Keratinocyte (primary cell): Measurements from ENCODE around the gene TM9SF3. TPM values are rescaled to one million over a fixed set of nuclear protein-coding genes. Genes with fewer than 3 reads are reported as not detected.
"Not testable (repeated sequence)": the region's sequence is repeated elsewhere in the genome, so short reads cannot be mapped to it uniquely, and the experiment has no call there.

Experiments used
- DNase-seq: peaks from one replicate; pipeline ENCODE4 v3.0.0-alpha.2; 2011; ENCODE audit warnings: low read depth, missing footprints, low spot score
- FAIRE-seq: peaks from 2 replicates; lab custom pipeline; 2011; peaks lifted over from hg19 to GRCh38; lab: Jason Lieb, UNC
- H2AFZ ChIP-seq: 2 replicates; pipeline ENCODE4 v1.6.0; 2012; ENCODE audit warnings: low read length, control low read depth, inconsistent platforms; ENCODE audit not compliant: control insufficient read depth
- H3K27ac ChIP-seq: 2 replicates; pipeline ENCODE4 v1.5.1; 2011; ENCODE audit warnings: low read length; ENCODE audit not compliant: control insufficient read depth, insufficient read depth
- H3K27me3 ChIP-seq: 3 replicates; pipeline ENCODE4 v1.6.0; 2011; ENCODE audit warnings: low read length; ENCODE audit not compliant: control insufficient read depth, insufficient read depth; ENCODE audit errors: extremely low read depth
- H3K36me3 ChIP-seq, 2 experiments: 2 replicates in 1 of 2; 3 replicates in 1 of 2; pipeline ENCODE4 v1.5.1; 2011; ENCODE audit warnings: low read length in 2 of 2, mild to moderate bottlenecking in 1 of 2; ENCODE audit not compliant: control insufficient read depth in 2 of 2, insufficient read depth in 2 of 2; ENCODE audit errors: extremely low read depth in 1 of 2
- H3K4me1 ChIP-seq: 3 replicates; pipeline ENCODE4 v1.5.1; 2011; ENCODE audit warnings: low read length; ENCODE audit not compliant: control insufficient read depth, insufficient read depth; ENCODE audit errors: extremely low read depth
- H3K4me2 ChIP-seq: 3 replicates; pipeline ENCODE4 v1.6.0; 2011; ENCODE audit warnings: low read depth, low read length; ENCODE audit not compliant: control insufficient read depth, insufficient read depth; ENCODE audit errors: extremely low read depth
- H3K4me3 ChIP-seq, 3 experiments: fragments of 200-600 bp in 1 of 3; sonication (generic) in 1 of 3; 2 replicates in 2 of 3; 3 replicates in 1 of 3; pipeline ENCODE4 v1.5.1; 2011 to 2016; ENCODE audit warnings: low read length in 3 of 3, mild to moderate bottlenecking in 3 of 3, control low read depth in 2 of 3, inconsistent platforms in 1 of 3, low read depth in 1 of 3, mixed read lengths in 1 of 3, mixed run types in 1 of 3, moderate library complexity in 1 of 3; ENCODE audit not compliant: control insufficient read depth in 2 of 3, insufficient read depth in 2 of 3; ENCODE audit errors: extremely low read depth in 1 of 3
- H3K79me2 ChIP-seq: 2 replicates; pipeline ENCODE4 v1.6.0; 2012; ENCODE audit warnings: low read length; ENCODE audit not compliant: control insufficient read depth, insufficient read depth
- H3K9ac ChIP-seq: 3 replicates; pipeline ENCODE4 v1.6.0; 2011; ENCODE audit warnings: low read length; ENCODE audit not compliant: control insufficient read depth, insufficient read depth; ENCODE audit errors: extremely low read depth
- H3K9me1 ChIP-seq: 3 replicates; pipeline ENCODE4 v1.6.0; 2011; ENCODE audit warnings: low read length; ENCODE audit not compliant: control insufficient read depth, insufficient read depth; ENCODE audit errors: extremely low read depth
- H3K9me3 ChIP-seq: 2 replicates; pipeline ENCODE4 v1.5.1; 2012; ENCODE audit warnings: low read depth, low read length; ENCODE audit not compliant: control insufficient read depth
- H4K20me1 ChIP-seq: 3 replicates; pipeline ENCODE4 v1.6.0; 2011; ENCODE audit warnings: low read length; ENCODE audit not compliant: control insufficient read depth, insufficient read depth; ENCODE audit errors: extremely low read depth
- CTCF ChIP-seq, 3 experiments: IDR thresholded peaks in 1 of 3; conservative IDR thresholded peaks in 1 of 3; optimal IDR thresholded peaks in 1 of 3; 2 replicates in 2 of 3; 3 replicates in 1 of 3; pipeline versions ENCODE3 to v1.5.1; 2011; ENCODE audit warnings: low read length in 3 of 3, mild to moderate bottlenecking in 3 of 3, moderate library complexity in 2 of 3, control low read depth in 1 of 3, inconsistent platforms in 1 of 3; ENCODE audit not compliant: insufficient read depth in 2 of 3; ENCODE audit errors: extremely low read depth in 1 of 3
- EZH2 ChIP-seq: IDR thresholded peaks from one replicate; pipeline ENCODE4 v1.6.1; 2012; ENCODE audit warnings: inconsistent platforms, mild to moderate bottlenecking, low read length, moderate library complexity
- dilution Hi-C: fragments of 300-500 bp; cut with MboI; formaldehyde crosslinking; loops from one replicate; pipeline ENCODE4 v1.7.0; 2020; ENCODE audit warnings: low sequenced_read_pairs; ENCODE audit not compliant: extremely low pct_ligation_motif_present
- polyA plus RNA-seq, 5 experiments: library from polyadenylated mRNA; depleted of rRNA in 3 of 5; stranded (reverse) in 3 of 5; stranded (forward) in 1 of 5; unstranded in 1 of 5; fragments of >200 nt; gene quantifications; 1 replicate in 1 of 5; 2 replicates in 3 of 5; 3 replicates in 1 of 5; pipeline versions ENCODE4 v1.2.1 to v1.2.3, GENCODE V29; 2011 to 2012; ENCODE audit warnings: missing spikeins in 2 of 5, low read depth in 1 of 5, low replicate concordance in 1 of 5

Gene TM9SF3
- polyA plus RNA-seq, 1 donor (not counting 4 experiments of a cell fraction or from before 2014, with no cell fraction given): 90.0 TPM

GRCh38 chr10:96576277-96576980, 10.4 kb downstream of the TM9SF3 start:
- no peak for TF ChIP-seq EZH2
- no peak for TF ChIP-seq CTCF (optimal IDR thresholded peaks at IDR 0.05 in 1 of 3, IDR thresholded peaks at IDR 0.05 in 1 of 3, conservative IDR thresholded peaks at IDR 0.05 in 1 of 3; ENCODE audit: extremely low read depth in 1 of 3, insufficient read depth in 2 of 3, low read length in 3 of 3)
- no peak overlapping the region for H3K27ac ChIP-seq
- H3K27me3 ChIP-seq: no peaks in the 10 kb centered on the region
- H2AFZ ChIP-seq: no peak overlapping the region
- H3K9me1 ChIP-seq: no peaks in the 10 kb centered on the region
- H3K9me3 ChIP-seq: no peaks in the 10 kb centered on the region
- H3K36me3 ChIP-seq: peaks cover 4% of the 10 kb centered on the region in 2 experiments
- peaks cover 14% of the 10 kb centered on the region for H4K20me1 ChIP-seq
- FAIRE-seq (no peak), DNase-seq (no peak)
- H3K4me1 ChIP-seq: no peaks in the 10 kb centered on the region
- no peak overlapping the region for H3K4me2 ChIP-seq
- no peak overlapping the region for H3K4me3 ChIP-seq
- H3K79me2 ChIP-seq: peaks cover 96% of the 10 kb centered on the region
- dilution Hi-C loops: no loop called here
- no peak overlapping the region for H3K9ac ChIP-seq

- dilution Hi-C loops, H3K36me3 ChIP-seq, H3K4me3 ChIP-seq, H3K4me2 ChIP-seq, FAIRE-seq, H2AFZ ChIP-seq, H3K9me1 ChIP-seq, DNase-seq, H3K27me3 ChIP-seq, H3K9me3 ChIP-seq, H3K9ac ChIP-seq, H3K4me1 ChIP-seq, H3K27ac ChIP-seq: not testable (repeated sequence)
- H3K79me2 ChIP-seq: peaks cover 96% of the 10 kb centered on the region
- peaks cover 14% of the 10 kb centered on the region for H4K20me1 ChIP-seq
Observed at GRCh38 chr10:96574564-96574963, 12.2 kb downstream of the TM9SF3 start.

GRCh38 chr10:96573036-96573435, 13.8 kb downstream of the TM9SF3 start:
- H3K27me3 ChIP-seq: no peaks in the 10 kb centered on the region
- no peaks in the 10 kb centered on the region for H3K9me3 ChIP-seq
- DNase-seq (no peak), FAIRE-seq (no peak)
- H3K4me1 ChIP-seq: no peaks in the 10 kb centered on the region
- peaks cover 96% of the 10 kb centered on the region for H3K79me2 ChIP-seq
- no peak overlapping the region for H3K4me2 ChIP-seq
- dilution Hi-C loops: no loop called here
- peaks cover 17% of the 10 kb centered on the region for H4K20me1 ChIP-seq
- H3K27ac ChIP-seq: no peak overlapping the region
- no peak overlapping the region for H3K4me3 ChIP-seq
- H3K36me3 ChIP-seq: peaks cover 4 to 6% of the 10 kb centered on the region in 2 experiments
- TF ChIP-seq EZH2: no peak
- no peak for TF ChIP-seq CTCF (optimal IDR thresholded peaks at IDR 0.05 in 1 of 3, IDR thresholded peaks at IDR 0.05 in 1 of 3, conservative IDR thresholded peaks at IDR 0.05 in 1 of 3; ENCODE audit: extremely low read depth in 1 of 3, insufficient read depth in 2 of 3, low read length in 3 of 3)
- no peak overlapping the region for H3K9ac ChIP-seq
- H2AFZ ChIP-seq: no peak overlapping the region
- H3K9me1 ChIP-seq: peaks cover 2% of the 10 kb centered on the region
